ENCODE results near the gene ZNF280A.
"Not testable (repeated sequence)": the region's sequence is repeated elsewhere in the genome, so short reads cannot be mapped to it uniquely, and the experiment has no call there.

ZNF280A gene

GRCh38 chr22:22545084-22545483, 25.0 kb upstream of the ZNF280A start:
- DNase-seq (ENCODE audit: low spot score) = no peak

GRCh38 chr22:22538226-22538989, 18.3 kb upstream of the ZNF280A start:
- no peak for DNase-seq (ENCODE audit: low spot score)

GRCh38 chr22:22536916-22537315, 16.8 kb upstream of the ZNF280A start:
- DNase-seq (ENCODE audit: low spot score) = no peak

GRCh38 chr22:22536515-22536914, 16.4 kb upstream of the ZNF280A start:
- DNase-seq (ENCODE audit: low spot score) = no peak

GRCh38 chr22:22535662-22536061, 15.6 kb upstream of the ZNF280A start:
- DNase-seq (ENCODE audit: low spot score) = no peak

GRCh38 chr22:22534604-22535415, 14.7 kb upstream of the ZNF280A start:
- no peak for DNase-seq (ENCODE audit: low spot score)

- DNase-seq (ENCODE audit: low spot score) = no peak
Observed at GRCh38 chr22:22533863-22534262, 13.8 kb upstream of the ZNF280A start.

- no peak for DNase-seq (ENCODE audit: low spot score)
Observed at GRCh38 chr22:22533417-22533816, 13.3 kb upstream of the ZNF280A start.

- not testable (repeated sequence) for DNase-seq (ENCODE audit: low spot score)
Observed at GRCh38 chr22:22532547-22533071, 12.5 kb upstream of the ZNF280A start.

- no peak for DNase-seq (ENCODE audit: low spot score)
Observed at GRCh38 chr22:22531770-22532546, 11.9 kb upstream of the ZNF280A start.

- no peak for DNase-seq (ENCODE audit: low spot score)
Observed at GRCh38 chr22:22528780-22529179, 8.7 kb upstream of the ZNF280A start.

- DNase-seq (ENCODE audit: low spot score) = no peak
Observed at GRCh38 chr22:22527312-22527711, 7.2 kb upstream of the ZNF280A start.

GRCh38 chr22:22526125-22526912, 6.2 kb upstream of the ZNF280A start:
- no peak for DNase-seq (ENCODE audit: low spot score)

- no peak for DNase-seq (ENCODE audit: low spot score)
Observed at GRCh38 chr22:22523494-22523893, 3.4 kb upstream of the ZNF280A start.

- no peak for DNase-seq (ENCODE audit: low spot score)
Observed at GRCh38 chr22:22521631-22522030, 1.6 kb upstream of the ZNF280A start.

- no peak for DNase-seq (ENCODE audit: low spot score)
Observed at GRCh38 chr22:22520667-22521602, 865 bp upstream of the ZNF280A start.

GRCh38 chr22:22519591-22519990, 479 bp downstream of the ZNF280A start:
- DNase-seq (ENCODE audit: low spot score) = no peak

- DNase-seq (ENCODE audit: low spot score) = no peak
Observed at GRCh38 chr22:22516992-22517391, 3.1 kb downstream of the ZNF280A start.

GRCh38 chr22:22515890-22516289, 4.2 kb downstream of the ZNF280A start:
- DNase-seq (ENCODE audit: low spot score) = no peak

GRCh38 chr22:22514431-22514830, 5.6 kb downstream of the ZNF280A start:
- DNase-seq (ENCODE audit: low spot score) = not testable (repeated sequence)
